Daoy (cell line): ENCODE data around the gene DIAPH2. TPM values are rescaled to one million over a fixed set of nuclear protein-coding genes. Genes with fewer than 3 reads are reported as not detected.
"Not testable (repeated sequence)": the region's sequence is repeated elsewhere in the genome, so short reads cannot be mapped to it uniquely, and the experiment has no call there.

Experiments used
- DNase-seq: peaks from one replicate; pipeline ENCODE4 v3.0.0-alpha.2; 2015; ENCODE audit warnings: low read depth
- total RNA-seq: library from RNA; depleted of rRNA; stranded (reverse); fragments of >200 nt; shearing (Covaris generic); gene quantifications from 2 replicates; pipeline ENCODE4 v1.2.3, GENCODE V29; 2014

The DIAPH2 gene
- total RNA-seq, 1 experiment from 2014 or later, result 8.0 TPM

GRCh38 chrX:96715481-96715880 is 30.8 kb downstream of the DIAPH2 start:
- DNase-seq, result no peak

- DNase-seq, result no peak
Measured at GRCh38 chrX:96719161-96719875, 34.7 kb downstream of the DIAPH2 start.

GRCh38 chrX:96721354-96721753 is 36.7 kb downstream of the DIAPH2 start:
- DNase-seq, result no peak

GRCh38 chrX:96722781-96723180 is 38.1 kb downstream of the DIAPH2 start:
- DNase-seq, result no peak

- no peak for DNase-seq
Measured at GRCh38 chrX:96729053-96729452, 44.4 kb downstream of the DIAPH2 start.

GRCh38 chrX:96729868-96730643 is 45.4 kb downstream of the DIAPH2 start:
- DNase-seq, result no peak

- DNase-seq, result not testable (repeated sequence)
Measured at GRCh38 chrX:96731000-96731399, 46.4 kb downstream of the DIAPH2 start.

GRCh38 chrX:96743367-96744073 is 58.9 kb downstream of the DIAPH2 start:
- DNase-seq, result no peak

- no peak for DNase-seq
Measured at GRCh38 chrX:96752781-96753180, 68.1 kb downstream of the DIAPH2 start.

- DNase-seq, result no peak
Measured at GRCh38 chrX:96753230-96753629, 68.6 kb downstream of the DIAPH2 start.

- no peak for DNase-seq
Measured at GRCh38 chrX:96756491-96756890, 71.8 kb downstream of the DIAPH2 start.

- DNase-seq, result no peak
Measured at GRCh38 chrX:96761566-96761965, 76.9 kb downstream of the DIAPH2 start.

- no peak for DNase-seq
Measured at GRCh38 chrX:96763608-96764007, 79.0 kb downstream of the DIAPH2 start.

- no peak for DNase-seq
Measured at GRCh38 chrX:96764864-96765263, 80.2 kb downstream of the DIAPH2 start.

- no peak for DNase-seq
Measured at GRCh38 chrX:96770315-96770714, 85.7 kb downstream of the DIAPH2 start.

- no peak for DNase-seq
Measured at GRCh38 chrX:96771486-96771885, 86.8 kb downstream of the DIAPH2 start.

- DNase-seq, result no peak
Measured at GRCh38 chrX:96774116-96774515, 89.5 kb downstream of the DIAPH2 start.

GRCh38 chrX:96776966-96777365 is 92.3 kb downstream of the DIAPH2 start:
- DNase-seq, result no peak

- no peak for DNase-seq
Measured at GRCh38 chrX:96791559-96791958, 106.9 kb downstream of the DIAPH2 start.

- no peak for DNase-seq
Measured at GRCh38 chrX:96792047-96792446, 107.4 kb downstream of the DIAPH2 start.

- no peak for DNase-seq
Measured at GRCh38 chrX:96798982-96799381, 114.3 kb downstream of the DIAPH2 start.

GRCh38 chrX:96807318-96807717 is 122.7 kb downstream of the DIAPH2 start:
- DNase-seq, result no peak

- no peak for DNase-seq
Measured at GRCh38 chrX:96820935-96821334, 136.3 kb downstream of the DIAPH2 start.
